ENCODE results near the gene SHB.

DNA sequence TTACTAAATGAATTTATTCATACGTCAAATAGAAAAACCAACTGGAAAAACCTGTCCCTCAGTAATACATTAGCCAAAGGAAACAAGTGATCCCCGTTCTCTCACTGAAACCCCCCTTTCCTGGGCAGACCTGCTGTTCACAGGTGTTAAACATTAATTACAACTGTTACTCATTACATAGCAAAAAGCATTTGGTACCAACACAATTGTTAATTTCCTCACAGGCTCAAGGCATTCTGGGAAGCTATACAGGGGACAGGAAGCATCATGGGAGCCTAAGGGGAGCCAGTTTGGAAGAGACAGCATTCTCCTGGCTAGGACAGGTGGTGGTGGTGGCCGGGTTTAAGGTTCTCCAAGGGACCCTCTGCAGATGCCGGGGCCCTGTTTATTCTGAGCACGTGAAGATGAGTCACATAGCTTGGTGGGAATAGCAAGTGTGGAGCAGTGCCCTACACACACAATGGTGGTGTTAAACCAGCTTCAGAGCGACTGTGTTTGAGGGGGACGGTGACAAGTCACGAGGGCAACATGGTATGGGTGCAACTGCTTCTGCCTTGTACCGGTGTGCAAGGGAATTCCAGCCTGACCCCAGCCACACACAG is 102.5 kb downstream of the SHB start:
- peak; percentile 35; the same call in 1 of the 2 replicates for TF ChIP-seq SALL1 (CRISPR knock-in tag; IDR thresholded peaks at IDR 0.05)
- TF ChIP-seq RAD21 (CRISPR knock-in tag; IDR thresholded peaks at IDR 0.05) = no peak
- TF ChIP-seq, protein P1, sequence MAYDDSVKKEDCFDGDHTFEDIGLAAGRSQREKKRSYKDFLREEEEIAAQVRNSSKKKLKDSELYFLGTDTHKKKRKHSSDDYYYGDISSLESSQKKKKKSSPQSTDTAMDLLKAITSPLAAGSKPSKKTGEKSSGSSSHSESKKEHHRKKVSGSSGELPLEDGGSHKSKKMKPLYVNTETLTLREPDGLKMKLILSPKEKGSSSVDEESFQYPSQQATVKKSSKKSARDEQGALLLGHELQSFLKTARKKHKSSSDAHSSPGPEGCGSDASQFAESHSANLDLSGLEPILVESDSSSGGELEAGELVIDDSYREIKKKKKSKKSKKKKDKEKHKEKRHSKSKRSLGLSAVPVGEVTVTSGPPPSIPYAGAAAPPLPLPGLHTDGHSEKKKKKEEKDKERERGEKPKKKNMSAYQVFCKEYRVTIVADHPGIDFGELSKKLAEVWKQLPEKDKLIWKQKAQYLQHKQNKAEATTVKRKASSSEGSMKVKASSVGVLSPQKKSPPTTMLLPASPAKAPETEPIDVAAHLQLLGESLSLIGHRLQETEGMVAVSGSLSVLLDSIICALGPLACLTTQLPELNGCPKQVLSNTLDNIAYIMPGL (CRISPR knock-in tag; IDR thresholded peaks at IDR 0.05; ENCODE audit: borderline replicate concordance in 1 of 2, low read depth in 1 of 2) = no peak
- no peak for TF ChIP-seq TCF12 (IDR thresholded peaks at IDR 0.05)
- TF ChIP-seq TCF12 (CRISPR knock-in tag; IDR thresholded peaks at IDR 0.05) = no peak

All from HepG2 (cell line).